Spleen (tissue), 7 donors: ENCODE results near the gene ISG20L2.

Experiments used
- POLR2A ChIP-seq, 3 donors: fragments of 450-650 bp; IDR thresholded peaks; one replicate each; pipeline ENCODE4 v1.5.1; 2017; ENCODE audit warnings: antibody characterized with exemption in 3 of 3, mild to moderate bottlenecking in 1 of 3
- POLR2AphosphoS5 ChIP-seq, 3 donors: sonication (generic); formaldehyde crosslinking; IDR thresholded peaks; one replicate each; pipeline ENCODE4 v1.5.1; 2017; ENCODE audit warnings: antibody characterized with exemption in 3 of 3
- TF ChIP-seq, protein P1 (sequence below), 11 experiments: fragments of 200-600 bp in 7 of 11; fragments of 450-650 bp in 4 of 11; sonication (generic) in 4 of 11; IDR thresholded peaks in 8 of 11; conservative IDR thresholded peaks in 3 of 11; 1 replicate in 7 of 11; 2 replicates in 4 of 11; pipeline versions ENCODE4 v1.4.0 to v1.8.0; 2016 to 2021; ENCODE audit warnings: antibody characterized with exemption in 11 of 11, inconsistent platforms in 4 of 11, mild to moderate bottlenecking in 1 of 11
- donor health status: DM: no; HTN: no; CAD: no; lungs with moderate emphysema.
- donor health status: DM: no; HTN: no; CAD: no.
- donor health status: DM: no; HTN: no; CAD: no.

DNA sequence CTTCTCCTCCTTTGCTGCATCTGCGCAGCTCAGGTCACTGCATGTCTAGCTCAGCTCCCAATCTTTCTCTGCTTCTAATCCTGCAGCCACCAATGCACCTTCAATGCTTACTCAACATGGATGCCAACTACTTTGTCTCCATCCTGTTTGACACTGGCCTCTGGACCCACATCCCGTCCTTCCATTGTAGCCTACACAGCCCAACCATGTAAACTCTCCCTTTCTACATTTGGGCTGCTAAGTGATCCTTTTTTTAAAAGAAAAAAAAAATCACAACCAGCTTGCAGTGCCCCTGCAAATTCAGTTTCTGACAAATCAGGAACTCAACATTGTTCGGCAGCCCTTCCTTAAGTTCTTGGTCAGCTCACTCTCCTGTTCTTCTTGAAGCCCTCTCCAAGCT is 13.7 kb downstream of the ISG20L2 start:
- TF ChIP-seq, protein P1, sequence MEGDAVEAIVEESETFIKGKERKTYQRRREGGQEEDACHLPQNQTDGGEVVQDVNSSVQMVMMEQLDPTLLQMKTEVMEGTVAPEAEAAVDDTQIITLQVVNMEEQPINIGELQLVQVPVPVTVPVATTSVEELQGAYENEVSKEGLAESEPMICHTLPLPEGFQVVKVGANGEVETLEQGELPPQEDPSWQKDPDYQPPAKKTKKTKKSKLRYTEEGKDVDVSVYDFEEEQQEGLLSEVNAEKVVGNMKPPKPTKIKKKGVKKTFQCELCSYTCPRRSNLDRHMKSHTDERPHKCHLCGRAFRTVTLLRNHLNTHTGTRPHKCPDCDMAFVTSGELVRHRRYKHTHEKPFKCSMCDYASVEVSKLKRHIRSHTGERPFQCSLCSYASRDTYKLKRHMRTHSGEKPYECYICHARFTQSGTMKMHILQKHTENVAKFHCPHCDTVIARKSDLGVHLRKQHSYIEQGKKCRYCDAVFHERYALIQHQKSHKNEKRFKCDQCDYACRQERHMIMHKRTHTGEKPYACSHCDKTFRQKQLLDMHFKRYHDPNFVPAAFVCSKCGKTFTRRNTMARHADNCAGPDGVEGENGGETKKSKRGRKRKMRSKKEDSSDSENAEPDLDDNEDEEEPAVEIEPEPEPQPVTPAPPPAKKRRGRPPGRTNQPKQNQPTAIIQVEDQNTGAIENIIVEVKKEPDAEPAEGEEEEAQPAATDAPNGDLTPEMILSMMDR (IDR thresholded peaks at IDR 0.05 in 8 of 11, conservative IDR thresholded peaks at IDR 0.05 in 3 of 11): no peak
- TF ChIP-seq POLR2A (IDR thresholded peaks at IDR 0.05) (no peak), POLR2AphosphoS5 (IDR thresholded peaks at IDR 0.05) (no peak)
